HG03066 (cell line): Measurements from ENCODE around the gene ZSCAN5A.
"Not testable (repeated sequence)": the region's sequence is repeated elsewhere in the genome, so short reads cannot be mapped to it uniquely, and the experiment has no call there.

ENCODE experiments used
- ATAC-seq: cut with Tn5 transposase; IDR thresholded peaks from one replicate; pipeline ENCODE4 v1.9.1; 2021; ENCODE audit warnings: low read depth; ENCODE audit not compliant: unreplicated experiment

The ZSCAN5A gene

DNA sequence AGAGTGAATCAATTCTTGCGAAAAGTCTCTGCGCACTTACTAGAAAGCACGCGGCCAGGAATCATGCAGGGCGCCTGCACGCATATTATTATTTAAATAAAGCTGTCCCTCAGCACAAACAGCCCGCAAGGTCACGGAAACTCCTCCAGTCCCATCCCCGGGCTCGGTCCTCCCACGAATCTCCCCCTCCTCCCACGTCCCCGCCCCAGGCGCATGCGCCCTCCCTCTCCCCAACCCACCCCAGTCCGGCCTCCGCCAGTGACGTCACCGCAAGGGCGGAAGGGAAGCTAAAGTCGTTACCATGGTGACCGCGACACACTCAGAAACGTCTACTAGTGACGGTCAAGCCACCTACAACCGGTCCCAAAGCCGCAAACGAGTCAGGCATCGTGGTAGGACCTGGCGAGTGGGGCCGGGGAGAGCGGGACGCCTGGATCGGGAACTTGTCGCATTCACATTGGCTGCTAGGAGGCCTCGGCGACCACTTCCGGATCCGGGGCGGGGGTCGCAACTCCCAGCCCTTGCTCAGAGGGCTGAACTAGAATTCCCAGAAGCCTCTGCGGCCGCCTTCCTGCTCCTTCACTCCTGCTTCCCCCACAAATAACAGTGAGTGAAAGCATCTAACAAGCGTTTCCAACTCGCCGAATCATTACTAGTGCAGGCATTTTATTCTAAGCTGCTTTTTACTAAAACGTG lies at the start of gene ZSCAN5A:
Gene ZSCAN5A (minus strand): TSS at position 459 of the 696 bp plus-strand sequence. CDS start 89,793 bp downstream, outside the sequence.
- peak; percentile 74 for ATAC-seq

DNA sequence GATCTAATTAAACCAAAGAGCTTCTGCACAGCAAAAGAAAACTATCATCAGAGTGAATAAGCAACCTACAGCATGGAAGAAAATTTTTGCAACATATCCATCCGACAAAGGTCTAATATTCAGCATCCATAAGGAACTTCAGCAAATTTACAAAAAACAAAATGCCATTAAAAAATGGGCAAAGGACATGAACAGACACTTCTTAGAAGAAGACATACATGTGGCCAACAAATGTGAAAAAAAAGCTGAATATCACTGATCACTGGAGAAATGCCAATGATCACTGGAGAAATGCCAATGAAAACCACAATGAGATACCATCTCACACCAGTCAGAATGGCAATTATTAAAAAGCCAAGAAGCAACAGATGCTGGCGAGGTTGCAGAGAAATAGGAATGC lies 46.2 kb upstream of the ZSCAN5A start:
- no peak for ATAC-seq

DNA sequence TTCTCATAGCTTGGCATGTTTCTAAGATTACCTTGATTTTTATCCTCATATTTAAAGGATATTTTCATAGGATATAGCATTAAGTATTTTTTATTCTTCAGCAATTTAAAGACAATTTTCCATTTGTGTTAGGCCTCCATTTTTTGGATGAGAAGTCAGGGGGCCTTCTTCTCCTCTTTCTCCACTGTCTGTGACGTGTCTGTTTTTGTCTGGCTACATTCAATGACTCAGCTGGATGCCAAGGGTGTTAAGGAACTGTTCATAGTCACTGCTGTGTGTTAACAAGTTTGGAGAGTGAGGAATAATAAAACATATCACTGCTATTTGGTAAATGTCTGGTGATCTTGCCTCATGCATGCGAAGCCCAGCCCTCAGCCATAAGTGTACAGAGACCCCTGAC lies 42.3 kb upstream of the ZSCAN5A start:
- no peak for ATAC-seq

DNA sequence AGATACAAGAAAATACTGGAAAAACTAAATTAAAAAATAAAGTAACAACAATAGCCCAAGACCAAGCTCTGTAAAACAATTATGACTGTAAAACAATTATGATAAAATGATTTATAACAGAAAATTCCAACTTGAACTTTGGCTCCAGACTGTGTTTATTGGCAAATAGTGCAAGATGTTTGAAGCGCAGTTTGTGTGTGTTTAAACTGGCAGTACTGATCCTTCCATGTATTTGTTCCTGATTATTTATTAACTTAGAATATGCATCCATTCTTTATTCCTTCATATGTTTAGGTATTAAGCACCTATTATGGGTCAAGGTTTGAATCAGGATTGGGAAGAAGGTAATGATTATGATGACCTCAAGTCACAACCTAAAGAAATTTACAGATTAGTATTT lies 40.9 kb upstream of the ZSCAN5A start:
- ATAC-seq, result no peak

GRCh38 chr19:56351208-56351607 lies 36.6 kb upstream of the ZSCAN5A start:
- no peak for ATAC-seq

DNA sequence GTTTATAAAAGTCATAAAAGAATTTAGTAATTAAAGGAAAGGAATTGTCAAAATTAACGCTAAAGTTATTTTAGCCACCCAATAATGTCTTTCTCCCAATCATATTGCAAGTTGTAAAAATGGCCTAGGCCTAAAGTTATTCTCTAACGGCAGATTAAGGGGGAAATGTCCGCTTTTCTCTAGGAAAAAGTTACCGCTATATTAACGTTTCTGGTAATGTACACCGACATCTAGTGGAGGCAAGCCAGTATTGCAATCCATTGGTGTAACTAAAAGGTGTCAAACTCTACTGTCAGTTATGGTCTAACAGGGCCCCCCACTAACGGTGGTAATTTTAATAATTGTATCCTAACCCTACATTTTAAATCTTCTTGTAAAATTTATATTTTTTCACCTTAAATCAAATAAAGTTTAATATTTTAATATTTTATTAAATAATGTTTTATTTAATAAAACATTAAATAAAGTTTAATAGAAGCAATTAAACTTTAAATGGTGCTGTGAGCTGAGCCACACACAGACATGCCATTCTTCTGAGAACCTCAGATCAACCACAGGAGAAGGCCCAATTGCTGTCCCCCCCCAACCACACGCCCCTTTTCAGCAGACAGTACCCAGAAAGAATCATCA lies 35.9 kb upstream of the ZSCAN5A start:
- no peak for ATAC-seq

- no peak for ATAC-seq
Measured at GRCh38 chr19:56348289-56348877, 33.7 kb upstream of the ZSCAN5A start.

GRCh38 chr19:56347163-56347778 lies 32.6 kb upstream of the ZSCAN5A start:
- no peak for ATAC-seq

GRCh38 chr19:56341948-56342347 lies 27.3 kb upstream of the ZSCAN5A start:
- ATAC-seq, result no peak

GRCh38 chr19:56339031-56339430 lies 24.4 kb upstream of the ZSCAN5A start:
- not testable (repeated sequence) for ATAC-seq

- not testable (repeated sequence) for ATAC-seq
Measured at GRCh38 chr19:56337077-56337476, 22.4 kb upstream of the ZSCAN5A start.

DNA sequence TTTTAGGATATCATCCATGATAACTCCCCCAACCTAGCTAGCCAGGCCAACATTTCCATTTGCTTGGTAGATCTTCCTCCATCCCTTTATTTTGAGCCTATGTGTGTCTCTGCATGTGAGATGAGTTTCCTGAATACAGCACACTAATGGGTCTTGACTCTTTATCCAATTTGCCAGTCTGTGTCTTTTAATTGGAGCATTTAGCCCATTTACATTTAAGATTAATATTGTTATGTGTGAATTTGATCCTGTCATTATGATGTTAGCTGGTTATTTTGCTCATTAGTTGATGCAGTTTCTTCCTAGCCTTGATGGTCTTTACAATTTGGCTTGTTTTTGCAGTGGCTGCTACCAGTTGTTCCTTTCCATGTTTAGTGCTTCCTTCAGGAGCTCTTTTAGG lies 20.7 kb upstream of the ZSCAN5A start:
- not testable (repeated sequence) for ATAC-seq

GRCh38 chr19:56333506-56333905 lies 18.9 kb upstream of the ZSCAN5A start:
- ATAC-seq, result no peak

DNA sequence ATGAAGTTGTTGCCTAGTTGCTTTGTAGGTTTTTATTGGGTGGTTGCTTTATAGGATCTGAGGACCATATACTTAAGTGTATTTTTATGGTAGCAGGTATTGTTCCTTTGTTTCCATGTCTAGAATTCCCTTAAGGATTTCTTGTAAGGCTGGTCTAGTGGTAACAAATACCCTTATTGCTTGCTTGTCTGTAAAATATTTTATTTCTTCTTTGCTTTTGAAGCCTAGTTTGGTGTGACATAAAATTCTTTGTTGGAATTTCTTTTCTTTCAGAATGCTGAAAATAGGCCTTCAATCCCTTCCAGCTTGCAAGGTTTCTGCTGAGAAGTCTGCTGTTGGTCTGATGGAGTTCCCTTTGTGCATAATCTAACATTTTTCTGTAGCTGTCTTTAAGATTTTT lies 18.1 kb upstream of the ZSCAN5A start:
- ATAC-seq, result no peak

- ATAC-seq, result no peak
Measured at GRCh38 chr19:56324436-56324835, 9.8 kb upstream of the ZSCAN5A start.

- ATAC-seq, result no peak
Measured at GRCh38 chr19:56321989-56322440, 7.4 kb upstream of the ZSCAN5A start.

DNA sequence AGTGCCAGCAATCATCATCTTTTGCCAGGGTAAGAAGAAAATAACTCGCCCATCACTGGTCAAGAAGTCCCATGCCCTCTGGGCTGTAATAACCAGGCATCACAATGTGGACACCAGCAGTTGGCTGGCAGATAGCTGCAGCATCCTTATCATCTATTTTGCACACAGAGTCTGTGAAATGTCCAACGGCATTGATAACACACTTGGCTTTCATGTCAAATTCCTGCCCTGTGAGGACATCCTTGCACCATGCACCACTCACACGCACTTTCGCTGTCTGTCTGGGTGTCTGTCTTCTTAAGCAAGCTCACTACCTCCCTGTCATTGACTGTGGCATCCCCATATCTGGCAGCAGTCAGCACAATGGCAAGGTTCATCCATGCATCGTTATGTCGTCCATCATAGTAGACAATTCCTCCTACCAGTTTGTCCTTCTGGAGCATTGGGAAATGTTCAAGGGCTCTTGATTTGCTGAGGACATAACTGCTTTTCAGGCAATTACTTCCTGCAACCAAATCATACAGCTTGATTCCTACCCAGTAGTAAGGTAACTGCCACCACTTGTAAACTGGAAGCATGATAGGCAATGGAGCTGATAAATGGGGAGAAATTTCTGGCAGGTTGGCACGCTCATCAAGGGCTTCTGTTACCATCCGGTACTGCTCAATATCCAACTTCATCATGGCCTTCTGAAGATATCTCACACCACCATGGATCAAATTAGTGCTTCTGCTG lies 6.8 kb upstream of the ZSCAN5A start:
- no peak for ATAC-seq

DNA sequence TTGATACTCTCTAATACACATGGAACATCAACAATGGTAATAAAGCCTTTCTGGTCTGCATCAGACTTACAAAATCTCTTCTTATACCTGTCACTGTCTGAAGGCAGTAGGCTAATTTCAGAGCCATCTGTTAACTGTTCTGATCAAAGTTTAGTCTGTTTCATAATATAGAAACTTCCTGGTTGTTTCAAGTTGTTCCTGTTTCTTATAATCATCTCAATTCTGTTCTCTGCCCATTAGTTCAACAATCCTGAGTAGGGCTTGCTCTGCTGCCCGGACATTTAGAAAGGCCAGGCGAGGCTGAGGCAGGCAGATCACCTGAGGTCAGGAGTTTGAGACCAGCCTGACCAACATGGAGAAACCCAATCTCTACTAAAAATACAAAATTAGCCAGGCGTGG lies 5.4 kb upstream of the ZSCAN5A start:
- ATAC-seq, result no peak

GRCh38 chr19:56317749-56318148 lies 3.1 kb upstream of the ZSCAN5A start:
- ATAC-seq, result no peak

DNA sequence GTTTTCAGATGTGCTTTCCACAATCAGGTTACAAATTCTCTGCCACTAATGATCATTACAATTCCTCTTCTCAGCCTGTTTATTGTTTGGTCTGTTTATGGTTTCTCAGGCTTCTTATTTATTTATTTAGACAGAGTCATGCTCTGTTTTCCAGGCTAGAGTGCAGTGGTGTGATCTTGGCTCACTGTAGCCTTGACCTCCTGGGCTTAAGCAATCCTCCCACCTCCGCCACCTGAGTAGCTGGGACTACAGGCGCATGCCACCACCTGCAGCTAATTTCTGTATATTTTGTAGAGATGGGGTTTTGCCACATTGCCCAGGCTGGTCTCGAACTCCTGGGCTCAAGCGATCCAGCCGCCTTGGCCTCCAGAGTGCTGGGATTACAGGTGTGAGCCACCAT lies 2.1 kb upstream of the ZSCAN5A start:
- ATAC-seq, result no peak
